GM18526 (cell line): ENCODE data around the gene NYAP1.

Source experiments
- POLR2A ChIP-seq: IDR thresholded peaks from 3 replicates; pipeline ENCODE4 v1.6.1; 2011; ENCODE audit not compliant: insufficient read length; ENCODE audit errors: extremely low read depth

The NYAP1 gene

DNA sequence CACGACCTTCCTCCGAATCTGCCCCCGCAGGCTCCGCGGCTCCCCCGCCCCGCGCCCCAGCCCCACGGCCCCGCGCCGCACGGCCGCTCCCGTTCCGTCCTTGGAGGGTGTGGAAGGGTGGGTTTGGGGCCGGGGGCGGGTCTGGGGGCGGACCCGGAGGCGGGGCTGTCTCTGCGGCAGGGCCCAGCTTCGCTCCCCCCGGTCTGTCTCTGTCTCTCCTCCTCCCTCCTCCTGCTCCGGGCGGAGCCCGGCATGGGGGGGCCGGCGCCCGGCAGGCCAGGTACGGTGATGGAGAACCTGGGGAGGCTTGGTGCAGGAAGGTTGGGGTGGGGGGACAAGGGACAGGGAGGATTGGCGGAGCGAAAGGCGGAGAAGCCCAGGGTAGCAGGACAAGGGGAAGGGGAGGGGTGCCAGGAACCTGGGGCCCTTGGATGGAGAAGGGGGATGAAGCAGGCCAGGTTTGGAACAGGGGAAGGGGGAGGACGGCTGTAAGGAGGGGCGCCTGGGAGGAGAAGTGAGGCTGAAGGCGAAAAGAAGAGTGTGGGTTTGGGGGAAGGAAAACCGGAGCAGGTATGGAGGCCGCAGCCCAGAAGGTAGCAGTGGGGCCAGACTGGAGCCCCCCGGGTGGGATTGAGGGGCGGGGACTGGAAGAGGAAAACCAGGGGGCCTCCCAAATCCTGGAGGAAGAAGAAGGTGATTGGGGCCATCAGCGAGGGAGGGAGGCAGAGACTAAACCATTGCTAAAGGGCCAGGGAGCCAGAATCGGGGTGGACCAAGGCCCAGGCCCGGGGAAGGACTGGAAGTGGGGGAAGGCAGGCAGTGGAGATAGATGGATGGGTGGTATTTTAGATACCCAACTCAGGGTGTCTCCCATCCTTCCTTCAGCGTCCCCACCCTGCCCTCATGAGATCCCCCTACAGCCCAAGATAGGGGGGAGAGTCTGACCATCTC is at the start of gene NYAP1:
Gene NYAP1 (plus strand): TSS at position 206 of the 951 bp plus-strand sequence. CDS start 1,385 bp downstream, outside the sequence.
- no peak for TF ChIP-seq POLR2A

DNA sequence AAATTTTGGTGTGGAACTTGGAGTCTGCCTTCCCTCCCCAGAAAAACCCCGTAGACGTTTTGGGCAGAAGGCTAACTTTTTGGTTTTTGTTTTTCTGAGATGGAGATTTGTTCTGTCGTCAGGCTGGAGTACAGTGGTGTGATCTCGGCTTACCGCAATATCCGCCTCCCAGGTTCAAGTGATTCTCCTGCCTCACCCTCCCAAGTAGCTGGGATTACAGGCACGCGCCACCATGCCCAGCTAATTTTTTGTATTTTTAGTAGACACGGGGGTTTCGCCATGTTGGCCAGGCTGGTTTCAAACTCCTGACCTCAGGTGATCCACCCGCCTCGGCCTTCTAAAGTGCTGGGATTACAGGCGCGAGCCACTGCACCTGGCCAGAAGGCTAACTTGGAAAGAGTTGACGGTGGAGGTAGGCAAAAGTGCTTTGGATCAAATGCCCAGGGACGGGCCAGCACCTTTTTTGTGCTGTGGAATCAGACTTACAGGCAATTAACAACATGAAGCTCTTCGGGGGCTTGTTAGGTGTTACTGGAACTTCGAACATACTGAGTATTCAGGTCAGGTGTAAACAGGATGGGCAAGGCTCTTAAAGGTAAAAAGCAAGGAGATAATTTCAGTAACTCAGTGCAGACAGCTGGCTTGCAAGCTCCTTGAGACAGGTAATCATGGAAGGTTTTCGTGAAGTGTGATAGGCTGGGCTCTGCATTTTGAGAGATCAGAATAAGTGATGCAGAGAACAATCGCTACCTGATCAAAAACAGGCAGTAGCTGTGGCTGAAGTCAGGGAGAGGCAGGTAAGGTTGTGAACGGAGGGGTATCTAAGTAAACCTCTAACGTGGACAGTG is 49.2 kb upstream of the NYAP1 start:
- TF ChIP-seq POLR2A, result no peak

DNA sequence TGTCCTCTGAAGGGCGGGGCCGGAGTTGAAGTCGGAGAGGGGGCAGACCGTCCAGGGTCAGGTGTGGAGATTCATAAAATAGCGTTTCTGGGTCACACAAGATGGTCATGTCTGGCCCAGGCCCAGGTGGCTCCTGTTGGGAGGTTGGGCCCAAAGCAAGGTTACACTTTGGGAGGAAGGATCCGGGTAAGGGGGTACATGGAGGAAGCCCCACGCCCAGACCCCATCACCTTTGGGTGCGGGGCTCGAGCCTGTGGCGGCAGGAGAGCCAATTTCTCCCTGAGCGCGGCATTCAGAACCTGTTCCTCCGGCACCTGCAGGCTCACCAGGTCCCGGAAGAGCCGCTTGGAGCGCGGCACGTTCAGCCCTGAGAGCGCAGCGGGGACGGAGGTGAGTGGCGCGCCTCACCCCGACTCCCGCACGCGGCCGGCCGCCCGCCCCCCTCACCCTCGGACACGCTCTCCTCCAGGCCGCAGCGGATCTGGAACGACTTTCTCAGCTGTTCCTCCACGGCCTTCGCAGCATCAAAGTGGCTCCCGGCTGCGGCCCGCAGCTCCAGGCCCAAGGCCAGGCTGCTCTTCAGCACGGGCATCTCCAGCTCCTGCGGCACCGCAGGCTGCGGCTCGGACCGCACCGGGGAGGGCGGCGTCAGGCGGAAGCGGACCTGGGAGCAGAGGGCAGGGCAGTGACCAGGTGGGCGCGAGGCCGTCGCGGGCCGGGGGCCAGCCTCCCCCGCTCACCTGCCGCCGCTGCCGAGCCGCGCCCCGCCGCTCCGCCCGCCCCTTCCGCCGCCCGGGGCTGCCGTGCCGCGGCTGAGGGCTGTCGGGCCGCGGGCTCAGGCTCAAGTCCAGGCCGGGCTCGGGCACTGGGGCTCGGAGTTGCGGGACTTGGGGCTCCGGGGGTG is 48.1 kb upstream of the NYAP1 start:
- TF ChIP-seq POLR2A, result no peak

DNA sequence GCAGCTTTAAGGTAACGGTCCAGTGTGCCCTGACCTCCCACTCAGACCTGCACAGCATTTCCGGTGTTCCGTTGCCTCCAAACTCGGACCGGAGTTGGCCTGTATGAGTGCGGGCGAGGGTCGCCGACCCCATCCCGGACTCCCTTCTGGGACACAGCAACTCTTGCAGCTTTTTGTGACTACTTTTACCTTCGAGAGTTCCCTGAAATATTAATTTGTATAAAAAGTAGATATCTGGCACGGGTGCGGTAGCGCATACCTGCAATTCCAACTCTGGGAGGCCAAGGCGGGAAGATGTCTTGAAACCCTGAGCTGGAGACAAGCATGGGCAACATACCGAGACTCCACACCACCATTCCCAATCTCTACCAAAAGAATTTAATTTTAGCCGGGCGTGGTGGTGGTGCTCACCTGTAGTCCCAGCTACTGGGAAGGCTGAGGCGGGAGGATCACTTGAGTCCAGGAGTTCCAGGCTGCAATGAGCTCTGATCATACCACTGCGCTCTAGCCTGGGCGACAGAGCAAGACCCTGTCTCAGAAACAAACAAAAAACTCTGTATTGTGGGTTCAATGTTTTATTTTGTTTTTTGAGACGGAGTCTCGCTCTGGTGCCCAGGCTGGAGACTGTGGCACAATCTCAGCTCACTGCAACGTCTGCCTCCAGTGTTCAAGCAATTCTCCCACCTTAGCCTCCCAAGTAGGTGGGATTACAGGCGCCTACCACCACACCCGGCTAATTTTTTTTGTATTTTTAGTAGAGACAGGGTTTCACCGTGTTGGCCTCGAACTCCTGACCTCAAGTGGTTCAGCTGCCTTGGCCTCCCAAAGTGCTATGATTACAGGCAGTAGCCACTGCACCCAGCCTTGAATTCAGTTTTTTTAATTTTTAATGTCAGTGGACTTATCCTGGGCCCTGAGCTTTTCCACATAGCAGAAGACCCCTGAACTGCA is 46.3 kb upstream of the NYAP1 start:
- no peak for TF ChIP-seq POLR2A

DNA sequence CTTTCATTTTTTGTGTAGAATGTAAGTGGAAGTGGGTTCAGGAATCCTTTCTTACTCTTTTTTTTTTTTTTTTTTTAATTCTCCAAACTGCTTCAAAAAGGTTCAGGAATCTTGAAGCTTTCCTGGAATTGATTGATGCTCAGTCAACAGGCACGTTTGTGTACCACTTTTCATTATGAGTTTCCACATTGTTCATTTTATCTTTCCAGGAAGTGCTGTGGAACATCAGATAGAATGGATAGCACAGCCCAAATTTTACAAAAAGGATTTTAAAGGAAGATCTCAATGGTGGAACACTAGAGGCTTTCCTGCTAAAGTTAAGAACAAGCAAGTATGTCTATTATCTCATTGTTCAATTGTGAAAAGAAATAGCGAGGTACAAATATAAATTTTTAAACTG is 45.6 kb upstream of the NYAP1 start:
- no peak for TF ChIP-seq POLR2A

DNA sequence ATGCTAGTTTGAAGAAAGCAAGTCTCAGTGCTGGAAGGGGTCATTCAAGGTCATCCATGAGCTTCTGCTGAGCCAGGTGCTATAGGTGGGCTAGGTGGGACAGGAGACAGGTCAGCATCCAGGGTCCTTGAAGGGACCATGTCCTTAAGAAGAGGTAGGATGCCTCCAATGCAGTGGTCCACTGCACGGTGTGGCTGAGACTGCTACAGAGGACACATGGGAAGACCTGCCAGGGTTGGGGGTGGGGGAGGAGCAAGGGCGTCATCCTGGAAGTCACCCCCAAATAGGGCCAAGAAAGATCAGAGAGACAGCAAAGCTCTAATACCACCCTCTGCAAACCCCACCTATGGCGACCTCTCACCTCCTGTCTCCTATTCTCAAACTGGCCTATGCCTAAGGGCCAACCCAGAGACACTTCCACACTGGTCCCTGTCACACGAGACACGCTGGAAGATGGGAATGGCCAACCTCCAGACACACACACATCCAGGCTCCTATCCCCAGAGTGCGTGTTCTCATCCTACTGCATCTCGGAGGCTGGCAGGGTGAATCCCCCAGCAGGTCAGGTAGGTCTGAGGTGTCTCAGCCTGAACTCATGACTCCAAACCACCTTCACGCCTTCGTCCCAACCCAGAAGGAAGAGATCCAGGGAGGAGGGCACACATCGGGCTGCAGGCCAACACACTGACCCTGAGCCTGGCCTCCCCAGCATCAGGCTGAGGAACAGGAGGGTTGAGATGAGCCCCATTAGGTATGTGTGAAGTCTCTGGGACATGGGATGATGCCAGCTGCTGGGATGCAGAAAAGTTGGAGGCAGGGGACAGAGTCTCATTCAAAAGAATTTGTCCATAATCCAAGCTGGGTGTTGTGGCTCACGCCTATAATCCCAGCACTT is 41.8 kb upstream of the NYAP1 start:
- TF ChIP-seq POLR2A, result no peak

DNA sequence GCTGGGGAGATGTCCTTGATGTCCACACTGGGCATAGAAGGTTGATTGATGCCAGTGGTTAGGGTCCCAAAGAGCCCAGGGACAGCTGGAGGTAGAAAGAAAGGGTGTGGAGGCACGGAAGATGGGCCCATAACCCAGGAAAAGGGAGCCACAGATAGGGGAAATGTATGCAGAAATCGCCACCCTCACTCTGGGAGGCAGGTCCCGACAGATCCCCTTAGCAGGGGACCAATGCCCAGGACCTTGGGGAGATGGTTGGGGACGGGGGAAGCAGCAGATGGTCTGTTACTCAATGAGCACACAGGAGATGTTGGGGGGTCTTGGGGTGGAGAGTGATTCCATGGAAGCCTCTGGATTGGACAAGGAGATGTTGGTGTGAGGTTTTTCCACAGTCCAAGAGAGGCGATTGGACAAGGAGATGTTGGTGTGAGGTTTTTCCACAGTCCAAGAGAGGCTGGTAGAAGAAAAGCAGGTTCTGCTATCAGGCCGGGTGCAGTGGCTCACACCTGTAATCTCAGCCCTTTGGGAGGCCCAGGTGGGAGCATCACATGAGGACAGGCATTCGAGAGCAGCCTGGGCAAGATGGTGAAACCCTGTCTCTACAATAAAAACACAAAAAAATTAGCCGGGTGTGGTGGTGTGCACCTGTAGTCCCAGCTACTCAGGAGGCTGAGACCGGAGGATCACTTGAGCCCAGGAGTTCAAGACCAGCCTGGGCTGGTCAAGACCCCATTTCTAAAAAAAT is 40.5 kb upstream of the NYAP1 start:
- no peak for TF ChIP-seq POLR2A

DNA sequence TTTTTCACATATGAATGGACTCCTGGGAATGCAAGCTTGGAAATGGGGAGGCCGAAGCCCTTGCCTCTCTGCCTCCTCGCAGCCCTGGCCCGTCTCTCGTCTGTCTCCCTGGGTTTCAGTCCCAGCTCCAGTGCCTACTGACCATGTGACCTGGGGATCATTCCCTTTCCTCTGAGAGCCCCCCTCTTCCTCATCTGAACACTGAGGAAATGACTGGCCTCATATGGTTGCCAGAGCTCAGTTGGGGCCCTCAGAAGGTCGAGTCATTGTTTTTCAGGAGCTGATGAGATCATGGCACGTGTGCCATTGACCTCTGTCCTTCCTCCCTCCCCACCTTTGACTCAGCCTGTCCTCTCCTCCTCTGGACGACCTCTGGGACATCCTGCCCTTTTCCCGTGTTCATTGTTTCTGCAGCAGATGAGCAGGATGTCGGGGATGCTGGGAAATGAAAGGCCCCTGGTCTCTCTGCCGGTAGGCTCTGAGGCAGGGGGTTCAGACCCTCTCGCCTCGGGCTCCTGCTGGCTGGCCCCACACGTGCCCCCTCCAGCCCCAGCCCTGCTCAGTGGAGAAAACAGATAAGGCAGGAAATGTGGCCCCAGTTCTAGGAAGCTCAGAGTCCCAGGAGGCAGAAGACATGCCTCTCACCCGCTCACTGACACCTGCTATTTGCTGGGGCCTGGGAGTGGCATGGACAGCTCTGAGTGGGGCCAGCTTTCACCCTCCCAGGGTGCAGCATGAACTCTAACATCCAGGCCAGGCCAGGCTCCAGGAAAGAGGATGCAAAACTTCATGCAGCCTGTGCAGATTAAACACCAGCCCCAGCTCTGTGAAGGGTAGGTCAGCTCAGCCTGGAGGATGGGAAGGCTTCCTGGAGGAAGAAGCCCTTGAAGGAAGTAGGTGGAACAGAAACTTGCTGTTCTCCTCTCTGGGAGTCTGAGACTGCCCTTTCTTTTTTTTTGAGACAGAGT is 39.1 kb upstream of the NYAP1 start:
- TF ChIP-seq POLR2A, result no peak

DNA sequence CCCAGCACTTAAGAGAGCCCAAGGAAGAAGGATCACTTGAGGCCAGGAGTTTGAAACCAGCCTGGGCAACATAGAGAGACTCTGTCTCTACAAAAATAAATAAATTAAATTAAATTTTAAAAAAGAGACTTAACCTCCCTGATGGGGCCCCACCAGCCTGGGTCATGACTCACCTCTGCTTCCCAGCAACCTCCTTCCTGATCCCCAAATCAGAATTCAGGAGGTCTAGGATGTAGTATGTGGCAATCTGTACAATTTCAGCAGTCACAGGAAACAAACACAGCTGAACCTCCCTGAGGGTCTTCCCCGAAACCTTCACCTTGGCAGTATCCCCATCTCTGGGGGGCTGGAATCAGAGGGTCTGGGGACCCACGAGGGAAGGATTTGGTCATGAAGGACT is 37.7 kb upstream of the NYAP1 start:
- TF ChIP-seq POLR2A, result no peak

DNA sequence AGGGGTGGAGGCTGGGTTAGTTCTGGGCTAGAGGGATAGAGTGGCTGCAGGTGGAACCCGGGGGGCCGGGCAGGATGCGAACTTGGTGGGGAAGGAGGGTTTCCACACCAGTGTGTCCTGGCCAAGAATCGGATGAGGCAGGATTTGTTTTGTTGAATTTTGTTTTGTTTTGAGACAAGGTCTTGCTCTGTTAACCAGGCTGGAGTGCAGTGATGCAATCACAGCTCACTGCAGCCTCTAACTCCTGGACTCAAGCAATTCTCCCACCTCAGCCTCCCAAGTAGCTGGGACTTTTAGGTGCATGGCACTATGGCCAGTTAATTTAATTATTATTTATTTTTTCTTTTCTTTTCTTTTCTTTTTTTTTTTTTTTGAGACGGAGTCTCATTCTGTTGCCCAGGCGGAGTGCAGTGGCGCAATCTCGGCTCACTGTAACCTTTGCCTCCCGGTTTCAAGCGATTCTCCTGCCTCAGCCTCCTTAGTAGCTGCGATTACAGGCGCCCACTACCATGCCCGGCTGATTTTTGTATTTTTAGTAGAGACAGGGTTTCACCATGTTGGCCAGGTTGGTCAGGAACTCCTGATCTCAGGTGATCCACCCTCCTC is 34.4 kb upstream of the NYAP1 start:
- no peak for TF ChIP-seq POLR2A

DNA sequence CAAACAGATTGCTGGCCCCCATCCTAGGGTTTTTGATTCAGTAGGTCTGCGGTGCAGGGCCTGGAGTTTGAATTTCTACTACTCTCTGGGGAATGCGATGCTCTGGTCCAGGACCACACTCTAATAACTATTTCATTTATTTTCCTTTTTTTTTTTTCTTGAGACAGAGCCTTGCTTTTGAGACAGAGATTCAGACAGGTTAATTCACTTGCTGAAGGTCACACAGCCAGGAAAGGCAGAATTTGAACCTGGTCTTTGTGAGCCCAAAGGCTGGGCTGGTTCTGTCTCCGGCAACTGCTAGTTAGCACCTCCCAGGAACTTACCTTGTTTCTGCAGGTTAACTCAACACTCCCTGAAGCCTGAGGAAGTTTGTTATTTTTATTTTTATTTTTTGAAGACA is 31.2 kb upstream of the NYAP1 start:
- no peak for TF ChIP-seq POLR2A
